DMS79 treated with DMSO at 0.1 percent for 48 hours (cell line): ENCODE measurements around the gene DOCK9.

Experiments used
- DNase-seq: peaks from one replicate; lab custom pipeline; 2025; lab: John Stamatoyannopoulos, UW

DOCK9 gene

DNA sequence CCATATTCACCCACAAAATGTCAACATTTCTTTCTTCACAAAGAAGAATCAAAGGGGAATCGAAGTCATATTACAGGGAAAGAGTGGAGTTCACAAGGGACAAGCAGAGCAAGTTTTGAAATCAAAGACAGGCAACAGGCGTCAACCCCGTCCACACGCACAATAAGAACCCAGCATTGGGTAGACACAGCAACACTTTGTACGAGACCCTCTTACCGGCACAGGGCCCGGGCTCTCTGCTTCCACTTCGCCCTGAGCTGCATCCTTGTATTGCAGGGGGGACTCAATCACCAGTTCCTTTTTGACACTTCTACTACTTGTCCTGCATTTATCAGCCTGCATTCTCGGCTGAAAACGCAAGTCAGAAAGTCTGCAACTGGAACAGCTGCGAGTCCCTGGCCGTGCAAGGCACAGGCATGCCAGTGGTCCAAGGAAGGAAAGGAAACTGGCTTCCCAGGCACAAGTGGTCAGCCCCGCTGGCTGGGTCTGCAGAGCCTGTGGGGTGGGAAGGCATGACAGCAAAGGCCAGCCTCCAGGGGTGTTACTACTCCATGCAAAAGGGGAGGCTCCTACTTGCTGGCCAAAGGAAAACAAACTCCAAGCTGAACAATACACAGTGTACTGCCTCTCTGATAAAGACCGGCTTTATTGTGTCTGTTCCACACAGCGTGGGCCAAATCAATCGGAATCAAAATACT is at the start of gene DOCK9:
Gene DOCK9 (minus strand): TSS at position 497 of the 698 bp plus-strand sequence. CDS start 155 bp downstream, at position 342.
- no peak for DNase-seq

DNA sequence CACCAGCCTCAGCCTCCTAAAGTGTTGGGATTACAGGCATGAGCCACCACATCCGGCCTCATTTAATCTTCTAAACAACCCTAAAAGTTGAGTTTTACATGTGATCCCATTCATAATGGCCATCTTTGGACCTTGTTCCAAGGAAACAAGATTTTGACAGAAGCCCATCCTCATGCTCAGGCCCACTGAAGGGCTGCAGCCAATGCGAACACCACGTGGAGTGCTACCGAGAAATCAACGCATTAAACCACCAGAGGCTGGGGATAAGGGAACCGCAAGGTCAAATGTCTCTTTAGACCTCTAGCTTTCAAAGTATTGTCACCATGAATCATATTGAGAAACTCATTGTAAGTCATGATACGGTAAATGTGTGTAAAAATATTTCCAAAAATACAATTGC is 49.4 kb upstream of the DOCK9 start:
- no peak for DNase-seq

GRCh38 chr13:99022941-99023340 is 45.1 kb upstream of the DOCK9 start:
- no peak for DNase-seq

GRCh38 chr13:99018418-99019180 is 40.7 kb upstream of the DOCK9 start:
- no peak for DNase-seq

DNA sequence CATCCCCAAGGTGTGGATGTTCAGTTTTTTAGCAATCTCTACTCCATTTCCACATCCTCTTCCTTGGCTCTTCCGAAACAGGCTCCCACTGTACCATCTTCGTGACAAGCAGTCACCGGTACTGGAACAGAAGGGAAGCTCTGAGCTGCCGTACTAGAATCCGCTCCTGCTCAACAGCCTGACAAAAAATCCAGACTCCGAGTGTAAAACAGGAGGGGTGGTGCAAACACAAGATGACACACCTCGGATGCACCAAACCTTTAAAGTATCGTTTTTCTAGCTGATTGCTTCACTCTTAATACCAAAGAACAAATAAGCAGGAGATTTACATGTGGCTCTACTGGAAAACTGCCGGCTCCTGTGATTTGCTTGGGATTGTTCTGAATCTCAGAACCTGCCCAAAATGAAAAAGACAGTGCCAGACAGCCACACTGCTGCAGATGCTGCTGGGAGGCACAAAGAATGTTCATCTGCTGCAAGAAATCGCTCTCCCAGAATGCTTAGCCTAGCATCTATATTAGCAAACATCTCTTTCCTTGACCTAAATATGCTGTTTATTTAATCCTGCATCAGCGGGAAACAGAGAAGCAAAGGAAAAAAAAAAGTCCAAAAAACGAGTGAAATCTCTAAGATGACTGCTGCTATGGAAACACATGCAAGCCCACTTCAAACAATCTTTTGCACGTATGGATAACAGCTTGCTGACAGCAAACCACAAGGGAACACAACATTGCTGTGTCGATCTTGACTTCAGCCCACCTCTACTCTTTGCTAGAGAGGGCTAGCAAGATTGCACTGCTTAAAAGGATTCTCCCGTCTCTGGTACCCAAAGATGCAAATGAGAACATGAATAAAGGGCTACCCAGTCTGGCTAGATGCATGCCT is 38.0 kb upstream of the DOCK9 start:
- DNase-seq: peak; percentile 56

DNA sequence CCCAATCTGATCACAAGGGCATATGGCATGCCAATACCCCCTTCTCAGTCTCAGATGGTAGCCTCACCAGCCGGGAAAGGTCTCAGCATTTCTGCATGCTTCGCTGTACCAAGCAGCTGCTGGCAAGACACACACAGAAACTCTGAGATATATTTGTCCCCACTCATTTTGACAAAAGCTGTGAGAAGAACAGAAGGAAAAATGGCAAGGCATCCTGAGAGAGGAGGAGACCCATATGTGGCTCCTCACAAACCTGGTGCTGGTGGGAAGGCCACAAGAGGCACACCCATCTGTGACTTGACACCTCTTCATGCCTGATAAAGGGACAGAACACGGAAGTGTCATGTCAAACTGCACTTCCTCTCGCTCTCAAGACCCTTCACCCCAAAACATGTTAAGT is 36.7 kb upstream of the DOCK9 start:
- DNase-seq: no peak

- no peak for DNase-seq
These were observed 36.1 kb upstream of the DOCK9 start for GRCh38 chr13:99013951-99014350.

- no peak for DNase-seq
These were observed 34.7 kb upstream of the DOCK9 start for GRCh38 chr13:99012539-99012938.

- DNase-seq: peak; percentile 99
These were observed 32.2 kb upstream of the DOCK9 start for GRCh38 chr13:99009987-99010551.

DNA sequence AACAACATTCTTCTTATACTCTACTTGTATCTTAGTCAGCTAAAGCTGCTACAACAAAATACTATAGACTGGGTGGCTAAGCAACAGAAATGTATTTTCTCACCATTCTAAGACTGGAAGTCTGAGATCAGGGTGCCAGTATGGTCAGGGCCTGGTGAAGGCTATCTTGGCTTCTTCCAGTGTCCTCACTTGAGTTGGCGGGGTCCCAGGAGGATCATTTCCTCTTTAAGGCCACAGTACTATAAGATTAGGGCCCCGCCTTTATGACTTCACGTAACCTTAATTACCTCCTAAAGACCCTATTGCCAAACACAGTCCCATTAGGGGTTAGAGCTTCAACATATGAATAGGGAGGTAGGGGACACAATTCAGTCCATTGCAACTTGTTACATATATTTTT is 30.7 kb upstream of the DOCK9 start:
- DNase-seq: no peak

GRCh38 chr13:99007414-99007986 is 29.6 kb upstream of the DOCK9 start:
- no peak for DNase-seq

DNA sequence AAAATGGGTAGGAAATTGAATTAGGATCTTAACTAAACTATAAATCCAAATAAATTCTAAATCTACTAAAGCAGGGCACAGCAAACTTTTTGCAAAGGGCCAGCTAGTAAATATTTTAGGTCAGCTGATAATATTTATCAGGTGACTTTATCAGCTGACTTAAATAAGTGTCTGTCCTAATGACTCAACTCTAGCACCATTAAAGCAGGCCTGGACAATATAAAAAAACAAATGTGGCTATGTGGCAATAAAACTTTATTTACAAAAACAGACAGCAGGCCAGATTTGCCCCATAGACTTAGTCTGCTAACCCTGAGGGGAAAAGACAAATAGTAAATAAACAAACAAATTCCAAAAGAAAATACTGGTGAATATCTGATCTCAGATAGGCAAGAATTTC is 27.7 kb upstream of the DOCK9 start:
- no peak for DNase-seq

DNA sequence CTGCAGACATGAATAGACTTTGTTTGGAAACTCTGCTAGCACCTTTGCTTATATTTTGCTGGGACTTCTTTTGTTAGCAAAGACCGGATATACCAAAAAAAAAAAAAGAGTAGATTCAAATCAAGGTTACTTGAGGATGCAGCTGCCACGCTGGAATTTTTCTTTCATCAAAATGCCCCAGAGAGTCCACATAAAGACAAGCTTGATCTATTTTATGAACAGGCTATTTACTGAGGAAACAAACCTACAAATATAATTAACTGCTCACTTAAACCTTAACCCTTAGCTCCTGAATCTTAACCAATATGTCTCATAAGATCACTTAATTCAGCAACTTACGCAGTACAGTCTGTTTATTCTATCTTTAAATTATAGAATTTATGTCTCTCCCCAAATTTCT is 27.1 kb upstream of the DOCK9 start:
- DNase-seq: peak; percentile 95

DNA sequence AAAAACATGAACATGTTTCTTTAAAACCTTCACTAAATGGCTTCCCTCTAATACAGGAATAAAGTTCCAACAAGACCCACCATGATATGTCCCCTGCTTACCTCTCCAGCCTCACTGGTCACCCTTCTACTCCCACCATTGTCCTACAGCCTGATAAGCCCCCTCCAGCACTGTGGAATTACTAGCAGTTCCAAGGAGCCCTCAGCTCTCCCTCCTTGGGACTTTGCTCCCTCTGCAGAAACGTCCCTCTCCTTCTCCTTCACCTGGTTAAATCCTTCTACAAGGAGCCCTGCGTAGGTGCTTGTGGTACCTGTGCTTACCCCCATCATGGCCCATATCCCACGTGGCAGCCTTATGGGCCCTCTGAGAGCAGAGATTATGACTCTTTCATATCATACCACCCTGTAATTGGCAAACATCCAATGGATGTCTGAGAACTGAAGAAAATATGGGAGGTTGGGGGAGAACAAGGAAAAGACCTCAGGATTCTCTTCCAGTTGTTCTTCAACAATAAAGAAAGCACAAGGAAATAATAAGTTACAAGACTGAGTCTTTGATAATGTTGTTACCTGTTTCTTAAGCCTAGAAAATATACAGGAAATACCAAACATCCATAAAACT is 26.1 kb upstream of the DOCK9 start:
- DNase-seq: peak; percentile 97

- DNase-seq: no peak
These were observed 25.3 kb upstream of the DOCK9 start for GRCh38 chr13:99003186-99003585.

DNA sequence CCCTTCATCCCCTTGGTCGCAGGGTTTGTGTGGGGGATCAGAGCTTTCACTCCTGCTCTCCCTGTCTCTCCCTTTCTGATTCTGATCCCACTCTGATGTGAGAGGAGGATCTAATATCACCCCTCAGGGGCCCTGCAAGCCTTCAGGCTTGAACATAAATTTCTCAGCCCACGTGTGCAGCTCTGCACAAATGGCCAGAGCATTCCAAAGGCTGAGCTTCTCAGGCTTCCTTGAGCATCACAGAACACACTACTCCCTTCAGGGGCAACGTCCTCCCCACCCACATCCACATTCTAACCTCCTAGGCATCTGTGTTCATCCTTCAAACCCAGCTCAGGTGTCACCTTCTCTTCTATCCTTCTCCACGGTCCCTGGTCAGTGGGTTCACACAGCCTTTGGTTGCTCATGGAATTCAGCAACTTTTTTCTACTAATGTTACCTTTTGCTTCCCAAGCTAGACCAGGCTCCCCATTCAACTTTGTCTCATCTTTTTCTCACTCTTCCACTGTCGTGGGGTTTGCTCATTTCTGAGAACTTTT is 24.4 kb upstream of the DOCK9 start:
- DNase-seq: no peak

- no peak for DNase-seq
These were observed 22.3 kb upstream of the DOCK9 start for GRCh38 chr13:99000137-99000536.

- no peak for DNase-seq
These were observed 21.7 kb upstream of the DOCK9 start for GRCh38 chr13:98999639-98999952.

GRCh38 chr13:98998831-98999638 is 21.2 kb upstream of the DOCK9 start:
- no peak for DNase-seq
